Esophagus muscularis mucosa (tissue), 4 donors: ENCODE measurements around the gene ANKRD17. TPM values are rescaled to one million over a fixed set of nuclear protein-coding genes. Genes with fewer than 3 reads are reported as not detected.
A peak's percentile ranks its signal among the peaks of the same experiment; 100 is the strongest.

ENCODE experiments used
- DNase-seq: peaks from one replicate; pipeline ENCODE4 v3.0.0-alpha.2; 2017; ENCODE audit errors: extremely low spot score
- H3K27ac ChIP-seq, 4 donors: fragments of 200-600 bp; sonication (generic); replicated peaks in 1 of 4; 1 replicate in 3 of 4; 2 replicates in 1 of 4; pipeline ENCODE4 v1.5.1; 2016 to 2019; ENCODE audit warnings: mild to moderate bottlenecking in 1 of 4
- H3K27me3 ChIP-seq, 4 donors: fragments of 200-600 bp; sonication (generic); one replicate each; pipeline versions ENCODE4 v1.5.1 to v1.6.0; 2016 to 2019
- H3K36me3 ChIP-seq, 4 donors: fragments of 200-600 bp; sonication (generic); one replicate each; pipeline ENCODE4 v1.5.1; 2016 to 2019
- H3K4me1 ChIP-seq, 4 donors: fragments of 200-600 bp; sonication (generic); one replicate each; pipeline ENCODE4 v1.5.1; 2016 to 2019
- H3K4me3 ChIP-seq, 4 donors: fragments of 200-600 bp; sonication (generic); 1 replicate in 2 of 4; 2 replicates in 2 of 4; pipeline ENCODE4 v1.5.1; 2016 to 2019; ENCODE audit warnings: mild to moderate bottlenecking in 4 of 4, moderate library complexity in 1 of 4
- H3K9me3 ChIP-seq, 4 donors: fragments of 200-600 bp; sonication (generic); 1 replicate in 3 of 4; 2 replicates in 1 of 4; pipeline ENCODE4 v1.5.1; 2016 to 2019
- CTCF ChIP-seq, 3 experiments: fragments of 200-600 bp in 2 of 3; fragments of 450-650 bp in 1 of 3; sonication (generic) in 2 of 3; IDR thresholded peaks; one replicate each; pipeline ENCODE4 v1.5.1; 2017 to 2019; ENCODE audit warnings: antibody characterized with exemption in 3 of 3, mild to moderate bottlenecking in 2 of 3, moderate library complexity in 1 of 3
- EP300 ChIP-seq: sonication (generic); formaldehyde crosslinking; IDR thresholded peaks from one replicate; pipeline ENCODE4 v1.6.1; 2017; ENCODE audit warnings: antibody characterized with exemption
- POLR2A ChIP-seq: fragments of 450-650 bp; IDR thresholded peaks from one replicate; pipeline ENCODE4 v1.6.1; 2017; ENCODE audit warnings: antibody characterized with exemption, moderate library complexity, mild to moderate bottlenecking, low read depth
- POLR2AphosphoS5 ChIP-seq, 2 donors: sonication (generic); formaldehyde crosslinking; IDR thresholded peaks; one replicate each; pipeline ENCODE4 v1.6.1; 2017; ENCODE audit warnings: antibody characterized with exemption in 2 of 2
- WGBS: methylation state at CpG from one replicate; pipeline ENCODE4 v1.1.5; 2018; 5-methylcytosine and 5-hydroxymethylcytosine counted together
- intact Hi-C: fragments of 100-400 bp; cut with DNase I; formaldehyde crosslinking; loops from one replicate; pipeline ENCODE4 v1.15.1; 2023
- total RNA-seq, 4 donors: library from RNA; depleted of rRNA; stranded (reverse); fragments of >200 nt; gene quantifications; one replicate each; pipeline versions ENCODE4 v1.1.0 to v1.2.1, GENCODE V29; 2016

Gene ANKRD17
- total RNA-seq, 4 donors from 2014 or later: 47.9 to 58.1 (median 54.7) TPM

- no peak for TF ChIP-seq EP300
- TF ChIP-seq CTCF (IDR thresholded peaks at IDR 0.05): no peak
- no peak for TF ChIP-seq POLR2AphosphoS5 (IDR thresholded peaks at IDR 0.05)
- TF ChIP-seq POLR2A: no peak
- Histone ChIP-seq H3K4me3 (no peak overlapping the region), H3K36me3 (peaks cover 34 to 85% (median 52%) of the 10 kb centered on the region in 4 donors), H3K4me1 (peaks cover 0 to 4% (median 3%) of the 10 kb centered on the region in 4 donors), H3K9me3 (no peaks in the 10 kb centered on the region), H3K27me3 (no peaks in the 10 kb centered on the region), H3K27ac (no peak overlapping the region)
- WGBS: 69% methylated on average over 3 of the region's 3 CpGs
- no peak for DNase-seq
- intact Hi-C loops: no loop called here
These were observed 177.8 kb downstream of the ANKRD17 start for GRCh38 chr4:73080789-73081188.

- Histone ChIP-seq H3K9me3 (no peaks in the 10 kb centered on the region), H3K27ac (no peak overlapping the region), H3K4me3 (no peak overlapping the region), H3K36me3 (peaks cover 23 to 69% (median 44%) of the 10 kb centered on the region in 4 donors), H3K27me3 (no peaks in the 10 kb centered on the region), H3K4me1 (peaks cover 0 to 2% (median 0%) of the 10 kb centered on the region in 4 donors)
- WGBS: 83% methylated on average over 3 of the region's 3 CpGs
- no peak for TF ChIP-seq CTCF (IDR thresholded peaks at IDR 0.05)
- TF ChIP-seq POLR2A: no peak
- TF ChIP-seq EP300: no peak
- TF ChIP-seq POLR2AphosphoS5 (IDR thresholded peaks at IDR 0.05): no peak
- DNase-seq: no peak
- intact Hi-C loops: no loop called here
These were observed 182.8 kb downstream of the ANKRD17 start for GRCh38 chr4:73075832-73076231.

GRCh38 chr4:73070074-73070390 is 188.6 kb downstream of the ANKRD17 start:
- Histone ChIP-seq H3K36me3 (peaks cover 0 to 16% (median 8%) of the 10 kb centered on the region in 4 donors), H3K27ac (peak overlapping the region; percentile 91 to 97 (median 95)), H3K9me3 (no peaks in the 10 kb centered on the region), H3K27me3 (no peaks in the 10 kb centered on the region), H3K4me3 (peak overlapping the region; percentile 72 to 91 (median 82)), H3K4me1 (peaks cover 0 to 29% (median 28%) of the 10 kb centered on the region in 4 donors)
- 4% methylated on average over 9 of the region's 9 CpGs for WGBS
- DNase-seq: no peak
- TF ChIP-seq EP300 (no peak), POLR2A (no peak), CTCF (IDR thresholded peaks at IDR 0.05) (no peak), POLR2AphosphoS5 (IDR thresholded peaks at IDR 0.05) (no peak)
- intact Hi-C loops: no loop called here

GRCh38 chr4:73069338-73070073 is 189.1 kb downstream of the ANKRD17 start, which contains the start of gene COX18:
Gene COX18 (minus strand): TSS chr4:73069716. CDS start chr4:73069649, 67 bp downstream.
- Histone ChIP-seq H3K9me3 (no peaks in the 10 kb centered on the region), H3K27ac (peak within 1 kb of the TSS; percentile 91 to 97 (median 95)), H3K4me3 (peak within 1 kb of the TSS; percentile 72 to 91 (median 82)), H3K27me3 (no peaks in the 10 kb centered on the region), H3K4me1 (peaks cover 0 to 29% (median 28%) of the 10 kb centered on the region in 4 donors), H3K36me3 (peaks cover 0 to 11% (median 6%) of the 10 kb centered on the region in 4 donors)
- WGBS: 3% methylated on average over 18 of the region's 62 CpGs
- intact Hi-C loops: loop anchor here (2.0 kb wide), 1 partner anchor 189 kb away; the partner anchor contains the start of gene ANKRD17
- TF ChIP-seq CTCF (IDR thresholded peaks at IDR 0.05): peak in 1 of 3 experiments; percentile 4
- no peak for TF ChIP-seq EP300
- TF ChIP-seq POLR2AphosphoS5 (IDR thresholded peaks at IDR 0.05): peak; percentile 96 to 99
- TF ChIP-seq POLR2A: peak; percentile 78
- peak; percentile 99 for DNase-seq
